NCI-H187 treated with DMSO at 0.1 percent for 48 hours (cell line): ENCODE data around the gene S100A10.
A peak's percentile ranks its signal among the peaks of the same experiment; 100 is the strongest.

ENCODE experiments used
- DNase-seq: peaks from one replicate; lab custom pipeline; 2025; lab: John Stamatoyannopoulos, UW

The S100A10 gene

DNA sequence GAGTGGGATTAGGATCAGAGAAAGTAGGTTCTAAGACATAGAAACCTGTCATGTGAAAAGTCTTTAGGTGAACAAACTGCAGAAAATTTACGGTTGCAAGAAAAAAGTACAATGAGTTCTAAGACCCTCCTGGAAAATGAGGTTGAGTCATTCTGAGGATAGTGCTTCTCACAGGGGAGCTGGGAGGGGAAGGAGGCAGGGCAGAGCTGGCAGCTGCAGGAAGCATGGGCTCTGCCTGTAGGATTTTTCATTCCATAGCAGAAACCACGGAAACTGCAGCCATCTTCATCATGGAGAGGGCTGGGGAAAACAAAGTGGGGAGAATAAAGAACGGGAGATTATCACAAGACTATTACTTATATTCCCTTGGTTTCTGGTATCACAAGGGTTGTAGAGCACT lies 58.5 kb downstream of the S100A10 start:
- no peak for DNase-seq

DNA sequence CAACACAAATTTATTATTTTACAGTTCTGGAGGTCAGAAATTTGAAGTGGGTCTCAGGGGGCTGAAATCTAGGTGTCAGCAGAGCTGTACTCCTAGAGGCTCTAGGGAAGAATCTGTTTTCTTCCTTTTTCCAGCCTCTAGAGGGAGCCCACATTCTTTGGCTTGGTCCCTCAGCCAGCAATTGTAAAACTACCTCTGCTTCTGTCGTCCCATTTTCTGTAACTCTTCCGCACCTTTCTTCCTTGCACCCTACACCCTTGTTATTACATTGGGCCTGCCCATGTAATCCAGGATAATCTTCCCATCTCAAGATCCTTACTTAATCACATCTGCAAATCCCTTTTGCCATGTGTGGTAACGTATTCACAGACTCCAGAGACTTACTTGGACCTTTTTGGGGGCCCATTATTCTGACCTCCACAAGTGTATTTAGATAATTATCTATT lies 59.6 kb downstream of the S100A10 start:
- peak; percentile 49 for DNase-seq
